Effector memory CD8-positive, alpha-beta T cell (primary cell): ENCODE measurements around the gene KLHL1.

Experiments
- ATAC-seq: fragments of 150-1000 bp; cut with Tn5 transposase; replicated peaks from 2 replicates; pipeline ENCODE4 v1.10.0; 2021; ENCODE audit warnings: mild to moderate bottlenecking, moderate library complexity
- DNase-seq, 3 experiments: peaks; one replicate each; pipeline ENCODE4 v3.0.0; 2021
- H3K27ac Mint-ChIP-seq, 2 donors: one replicate each; pipeline ENCODE4 v1.8.0; 2022; ENCODE audit warnings: mild to moderate bottlenecking in 2 of 2, mixed read lengths in 2 of 2, moderate library complexity in 2 of 2
- H3K27me3 Mint-ChIP-seq, 2 donors: one replicate each; pipeline ENCODE4 v1.8.0; 2022; ENCODE audit warnings: mixed read lengths in 2 of 2
- H3K36me3 Mint-ChIP-seq: one replicate; pipeline ENCODE4 v1.8.0; 2022; ENCODE audit warnings: mild to moderate bottlenecking, moderate library complexity, mixed read lengths; ENCODE audit not compliant: insufficient read depth
- H3K4me1 Mint-ChIP-seq, 2 donors: one replicate each; pipeline ENCODE4 v1.8.0; 2022; ENCODE audit warnings: low read depth in 2 of 2, mixed read lengths in 2 of 2
- H3K4me3 Mint-ChIP-seq, 2 donors: one replicate each; pipeline ENCODE4 v1.8.0; 2022; ENCODE audit warnings: mild to moderate bottlenecking in 2 of 2, mixed read lengths in 2 of 2, moderate library complexity in 2 of 2
- H3K9me3 Mint-ChIP-seq, 2 donors: one replicate each; pipeline ENCODE4 v1.8.0; 2022; ENCODE audit warnings: mixed read lengths in 2 of 2

KLHL1 gene

GRCh38 chr13:70054572-70054971, 53.7 kb downstream of the KLHL1 start:
- DNase-seq (no peak), ATAC-seq (no peak)
- no peaks in the 10 kb centered on the region for H3K4me1 Mint-ChIP-seq
- H3K36me3 Mint-ChIP-seq, result peaks cover 3% of the 10 kb centered on the region
- no peak overlapping the region for H3K4me3 Mint-ChIP-seq
- H3K27me3 Mint-ChIP-seq, result no peaks in the 10 kb centered on the region
- H3K27ac Mint-ChIP-seq, result no peak overlapping the region
- peaks cover 16 to 26% of the 10 kb centered on the region in 2 donors for H3K9me3 Mint-ChIP-seq

GRCh38 chr13:70051531-70051930, 56.7 kb downstream of the KLHL1 start:
- Mint-ChIP-seq H3K4me1 (no peaks in the 10 kb centered on the region), H3K27me3 (no peaks in the 10 kb centered on the region), H3K9me3 (peaks cover 11 to 28% of the 10 kb centered on the region in 2 donors), H3K27ac (no peak overlapping the region), H3K36me3 (peaks cover 3% of the 10 kb centered on the region), H3K4me3 (no peak overlapping the region)
- ATAC-seq (no peak), DNase-seq (no peak)

- DNase-seq, result no peak
- Mint-ChIP-seq H3K36me3 (no peaks in the 10 kb centered on the region), H3K4me1 (no peaks in the 10 kb centered on the region), H3K27me3 (no peaks in the 10 kb centered on the region), H3K9me3 (peaks cover 2 to 14% of the 10 kb centered on the region in 2 donors), H3K4me3 (no peak overlapping the region), H3K27ac (no peak overlapping the region)
- ATAC-seq, result no peak
These were observed 64.6 kb downstream of the KLHL1 start for GRCh38 chr13:70043685-70044084.

- Mint-ChIP-seq H3K27me3 (no peaks in the 10 kb centered on the region), H3K27ac (no peak overlapping the region), H3K4me1 (no peaks in the 10 kb centered on the region), H3K9me3 (peaks cover 2 to 23% of the 10 kb centered on the region in 2 donors), H3K4me3 (no peak overlapping the region), H3K36me3 (no peaks in the 10 kb centered on the region)
- ATAC-seq (no peak), DNase-seq (no peak)
These were observed 66.1 kb downstream of the KLHL1 start for GRCh38 chr13:70042193-70042592.

GRCh38 chr13:70034286-70034685, 74.0 kb downstream of the KLHL1 start:
- Mint-ChIP-seq H3K36me3 (no peaks in the 10 kb centered on the region), H3K27ac (no peak overlapping the region), H3K4me1 (no peaks in the 10 kb centered on the region), H3K4me3 (no peak overlapping the region), H3K9me3 (peaks cover 6 to 20% of the 10 kb centered on the region in 2 donors), H3K27me3 (no peaks in the 10 kb centered on the region)
- no peak for ATAC-seq
- no peak for DNase-seq

GRCh38 chr13:70027551-70027950, 80.7 kb downstream of the KLHL1 start:
- Mint-ChIP-seq H3K4me1 (no peaks in the 10 kb centered on the region), H3K36me3 (no peaks in the 10 kb centered on the region), H3K4me3 (no peak overlapping the region), H3K27me3 (no peaks in the 10 kb centered on the region), H3K9me3 (peaks cover 4 to 18% of the 10 kb centered on the region in 2 donors), H3K27ac (no peak overlapping the region)
- DNase-seq (no peak), ATAC-seq (no peak)

GRCh38 chr13:70023516-70023915, 84.7 kb downstream of the KLHL1 start:
- no peaks in the 10 kb centered on the region for H3K27me3 Mint-ChIP-seq
- no peak for DNase-seq
- no peak overlapping the region for H3K27ac Mint-ChIP-seq
- no peaks in the 10 kb centered on the region for H3K36me3 Mint-ChIP-seq
- ATAC-seq, result no peak
- H3K4me3 Mint-ChIP-seq, result no peak overlapping the region
- H3K4me1 Mint-ChIP-seq, result no peaks in the 10 kb centered on the region
- peaks cover 7 to 8% of the 10 kb centered on the region in 2 donors for H3K9me3 Mint-ChIP-seq

GRCh38 chr13:70022646-70023045, 85.6 kb downstream of the KLHL1 start:
- Mint-ChIP-seq H3K4me1 (no peaks in the 10 kb centered on the region), H3K9me3 (peaks cover 9 to 11% of the 10 kb centered on the region in 2 donors), H3K27me3 (no peaks in the 10 kb centered on the region), H3K27ac (no peak overlapping the region), H3K36me3 (no peaks in the 10 kb centered on the region), H3K4me3 (no peak overlapping the region)
- DNase-seq (no peak), ATAC-seq (no peak)

- Mint-ChIP-seq H3K27me3 (no peaks in the 10 kb centered on the region), H3K27ac (no peak overlapping the region), H3K4me1 (no peaks in the 10 kb centered on the region), H3K9me3 (peaks cover 12 to 22% of the 10 kb centered on the region in 2 donors), H3K4me3 (no peak overlapping the region), H3K36me3 (no peaks in the 10 kb centered on the region)
- ATAC-seq, result no peak
- no peak for DNase-seq
These were observed 92.1 kb downstream of the KLHL1 start for GRCh38 chr13:70016116-70016515.

- Mint-ChIP-seq H3K27ac (no peak overlapping the region), H3K9me3 (peaks cover 15 to 31% of the 10 kb centered on the region in 2 donors), H3K4me3 (no peak overlapping the region), H3K27me3 (no peaks in the 10 kb centered on the region), H3K36me3 (no peaks in the 10 kb centered on the region), H3K4me1 (no peaks in the 10 kb centered on the region)
- ATAC-seq (no peak), DNase-seq (no peak)
These were observed 93.9 kb downstream of the KLHL1 start for GRCh38 chr13:70014337-70014736.

GRCh38 chr13:69999875-70000274, 108.4 kb downstream of the KLHL1 start:
- Mint-ChIP-seq H3K27ac (no peak overlapping the region), H3K4me3 (no peak overlapping the region), H3K9me3 (peaks cover 0 to 2% of the 10 kb centered on the region in 2 donors), H3K36me3 (no peaks in the 10 kb centered on the region), H3K4me1 (no peaks in the 10 kb centered on the region), H3K27me3 (no peaks in the 10 kb centered on the region)
- no peak for ATAC-seq
- no peak for DNase-seq

GRCh38 chr13:69997061-69997460, 111.2 kb downstream of the KLHL1 start:
- Mint-ChIP-seq H3K27me3 (no peaks in the 10 kb centered on the region), H3K27ac (no peak overlapping the region), H3K36me3 (no peaks in the 10 kb centered on the region), H3K4me1 (no peaks in the 10 kb centered on the region), H3K4me3 (no peak overlapping the region), H3K9me3 (peaks cover 1 to 12% of the 10 kb centered on the region in 2 donors)
- ATAC-seq (no peak), DNase-seq (no peak)

- H3K27me3 Mint-ChIP-seq, result no peaks in the 10 kb centered on the region
- H3K36me3 Mint-ChIP-seq, result peaks cover 3% of the 10 kb centered on the region
- DNase-seq (no peak), ATAC-seq (no peak)
- H3K4me3 Mint-ChIP-seq, result no peak overlapping the region
- no peak overlapping the region for H3K27ac Mint-ChIP-seq
- peaks cover 5 to 8% of the 10 kb centered on the region in 2 donors for H3K9me3 Mint-ChIP-seq
- H3K4me1 Mint-ChIP-seq, result no peaks in the 10 kb centered on the region
These were observed 127.5 kb downstream of the KLHL1 start for GRCh38 chr13:69980799-69981198.

GRCh38 chr13:69975496-69975895, 132.8 kb downstream of the KLHL1 start:
- Mint-ChIP-seq H3K4me3 (no peak overlapping the region), H3K36me3 (no peaks in the 10 kb centered on the region), H3K4me1 (no peaks in the 10 kb centered on the region), H3K27ac (no peak overlapping the region), H3K9me3 (peaks cover 2 to 3% of the 10 kb centered on the region in 2 donors), H3K27me3 (no peaks in the 10 kb centered on the region)
- DNase-seq, result no peak
- ATAC-seq, result no peak

- no peaks in the 10 kb centered on the region for H3K27me3 Mint-ChIP-seq
- no peaks in the 10 kb centered on the region for H3K4me1 Mint-ChIP-seq
- no peak overlapping the region for H3K27ac Mint-ChIP-seq
- peaks cover 4 to 18% of the 10 kb centered on the region in 2 donors for H3K9me3 Mint-ChIP-seq
- no peak overlapping the region for H3K4me3 Mint-ChIP-seq
- no peaks in the 10 kb centered on the region for H3K36me3 Mint-ChIP-seq
- ATAC-seq (no peak), DNase-seq (no peak)
These were observed 137.7 kb downstream of the KLHL1 start for GRCh38 chr13:69970520-69970919.
